Heart left ventricle (tissue), 13 donors: Measurements from ENCODE around the gene ARMC5.
"Not testable (repeated sequence)": the region's sequence is repeated elsewhere in the genome, so short reads cannot be mapped to it uniquely, and the experiment has no call there.

Source experiments
- CTCF ChIP-seq, 12 donors: fragments of 200-600 bp; sonication (generic) in 4 of 12; IDR thresholded peaks; one replicate each; pipeline versions ENCODE4 v1.5.0 to v1.8.0; 2018 to 2022; ENCODE audit warnings: antibody characterized with exemption in 12 of 12, mild to moderate bottlenecking in 5 of 12
- POLR2A ChIP-seq, 2 donors: fragments of 450-650 bp; IDR thresholded peaks; one replicate each; pipeline ENCODE4 v1.6.1; 2017; ENCODE audit warnings: antibody characterized with exemption in 2 of 2, mild to moderate bottlenecking in 2 of 2, moderate library complexity in 2 of 2
- donor health status: ischemic (EF 13 %, LVEDD 7.1; RV severe dilation, severe dysfunction).
- donor health status: DM: no; HTN: yes; CAD: no.
- donor health status: DM: no; HTN: no; CAD: no.
- donor health status: ischemic (EF 25% LVEDD 6.9; RV normal size, moderate dysfunction).
- donor health status: ischemic (EF 25% LVEDD 5.7; RV mildly dilated, moderate dysfunction).
- donor health status: ischemic (EF 35%, LVEDD 5.7; RV mildly dilated, moderate dysfunction).
- donor health status: nonischemic (EF 11% LVEDD 7.7; RV severe dilation, severe dysfunction).
- donor health status: DM: yes; HTN: yes; CAD: no.
- donor health status: PGD.
- donor health status: ischemic (EF 29% LVEDD 5.4; RV normal size, mild dysfunction).
- donor health status: nonischemic (EF 23%, LVEDD 6.1; RV moderate dilation, normal function).

GRCh38 chr16:31445931-31446330, 13.4 kb upstream of the ARMC5 start:
- TF ChIP-seq CTCF, POLR2A (IDR thresholded peaks at IDR 0.05): not testable (repeated sequence)
